Subcutaneous abdominal adipose tissue (tissue), 5 donors: ENCODE data around the gene GAB2.

Experiments
- H3K27ac ChIP-seq: one replicate; pipeline ENCODE4 v1.7.0; 2013; ENCODE audit warnings: low read depth, mild to moderate bottlenecking, inconsistent platforms, low read length, moderate library complexity
- H3K27me3 ChIP-seq, 5 donors: one replicate each; pipeline ENCODE4 v1.7.0; 2013; ENCODE audit warnings: low read length in 5 of 5, inconsistent platforms in 1 of 5; ENCODE audit not compliant: control insufficient read depth in 5 of 5, insufficient read depth in 4 of 5
- H3K36me3 ChIP-seq, 5 donors: one replicate each; pipeline ENCODE4 v1.7.0; 2013; ENCODE audit warnings: low read length in 5 of 5; ENCODE audit not compliant: control insufficient read depth in 5 of 5, insufficient read depth in 5 of 5
- H3K4me1 ChIP-seq, 5 donors: one replicate each; pipeline ENCODE4 v1.7.0; 2013; ENCODE audit warnings: low read length in 5 of 5, mild to moderate bottlenecking in 3 of 5, moderate library complexity in 1 of 5; ENCODE audit not compliant: control insufficient read depth in 5 of 5, insufficient read depth in 5 of 5
- H3K4me3 ChIP-seq, 5 donors: one replicate each; pipeline ENCODE4 v1.7.0; 2013; ENCODE audit warnings: low read length in 5 of 5, low read depth in 1 of 5
- H3K9ac ChIP-seq, 5 donors: one replicate each; pipeline ENCODE4 v1.7.0; 2013; ENCODE audit warnings: low read length in 5 of 5, mild to moderate bottlenecking in 4 of 5, moderate library complexity in 3 of 5
- H3K9me3 ChIP-seq, 5 donors: one replicate each; pipeline ENCODE4 v1.7.0; 2013; ENCODE audit warnings: low read length in 5 of 5; ENCODE audit not compliant: control insufficient read depth in 5 of 5
- donor health status: healthy.
- donor health status: healthy.
- donor health status: healthy.
- donor health status: healthy.
- donor health status: healthy.

Gene GAB2

GRCh38 chr11:78190871-78191538, 226.6 kb downstream of the GAB2 start:
- Histone ChIP-seq H3K36me3 (peaks cover 0 to 4% (median 1%) of the 10 kb centered on the region in 5 donors), H3K4me1 (peaks cover 4 to 59% (median 43%) of the 10 kb centered on the region in 5 donors), H3K9ac (peak overlapping the region in 1 of 5 donors; percentile 17), H3K27ac (no peak overlapping the region), H3K4me3 (peak overlapping the region in 1 of 5 donors; percentile 2), H3K9me3 (no peaks in the 10 kb centered on the region), H3K27me3 (no peaks in the 10 kb centered on the region)

GRCh38 chr11:78190374-78190773, 227.2 kb downstream of the GAB2 start:
- peaks cover 4 to 61% (median 45%) of the 10 kb centered on the region in 5 donors for H3K4me1 ChIP-seq
- peak overlapping the region in 1 of 5 donors; percentile 87 for H3K9ac ChIP-seq
- H3K27ac ChIP-seq, result peak overlapping the region; percentile 60
- H3K4me3 ChIP-seq, result no peak overlapping the region
- H3K9me3 ChIP-seq, result no peaks in the 10 kb centered on the region
- H3K27me3 ChIP-seq, result no peaks in the 10 kb centered on the region
- peaks cover 0 to 6% (median 2%) of the 10 kb centered on the region in 5 donors for H3K36me3 ChIP-seq

GRCh38 chr11:78189851-78190250, 227.8 kb downstream of the GAB2 start:
- Histone ChIP-seq H3K36me3 (peaks cover 0 to 6% (median 2%) of the 10 kb centered on the region in 5 donors), H3K4me1 (peaks cover 4 to 61% (median 50%) of the 10 kb centered on the region in 5 donors), H3K9me3 (no peaks in the 10 kb centered on the region), H3K27me3 (no peaks in the 10 kb centered on the region), H3K9ac (peak overlapping the region in 3 of 5 donors; percentile 73 to 87 (median 84)), H3K4me3 (peak overlapping the region in 4 of 5 donors; percentile 69 to 97 (median 92)), H3K27ac (peak overlapping the region; percentile 60)

- Histone ChIP-seq H3K4me1 (peaks cover 4 to 62% (median 50%) of the 10 kb centered on the region in 5 donors), H3K4me3 (peak overlapping the region; percentile 69 to 97 (median 90)), H3K9ac (peak overlapping the region; percentile 56 to 87 (median 78)), H3K27me3 (no peaks in the 10 kb centered on the region), H3K9me3 (no peaks in the 10 kb centered on the region), H3K27ac (peak overlapping the region; percentile 60), H3K36me3 (peaks cover 0 to 6% (median 2%) of the 10 kb centered on the region in 5 donors)
Observed at GRCh38 chr11:78189174-78189724, 228.4 kb downstream of the GAB2 start.

- H3K9ac ChIP-seq, result peak within 1 kb of the TSS; percentile 76 to 94 (median 84)
- H3K27ac ChIP-seq, result peak within 1 kb of the TSS; percentile 94
- H3K9me3 ChIP-seq, result no peaks in the 10 kb centered on the region
- peaks cover 6 to 63% (median 48%) of the 10 kb centered on the region in 5 donors for H3K4me1 ChIP-seq
- peak within 1 kb of the TSS; percentile 84 to 97 (median 91) for H3K4me3 ChIP-seq
- no peaks in the 10 kb centered on the region for H3K27me3 ChIP-seq
- peaks cover 0 to 6% (median 0%) of the 10 kb centered on the region in 5 donors for H3K36me3 ChIP-seq
Observed at GRCh38 chr11:78188286-78189173, 229.1 kb downstream of the GAB2 start, which contains the start of the genes KCTD21 and USP35. KCTD21 (minus strand) TSS chr11:78188626; CDS start chr11:78174554, 14,072 bp downstream. USP35 (plus strand) TSS chr11:78188919; CDS start chr11:78196246, 7,327 bp downstream.

GRCh38 chr11:78187366-78188285, 230.0 kb downstream of the GAB2 start:
- peak overlapping the region; percentile 94 for H3K27ac ChIP-seq
- H3K4me1 ChIP-seq, result peaks cover 6 to 54% (median 44%) of the 10 kb centered on the region in 5 donors
- no peaks in the 10 kb centered on the region for H3K27me3 ChIP-seq
- H3K9ac ChIP-seq, result peak overlapping the region; percentile 76 to 94 (median 84)
- H3K4me3 ChIP-seq, result peak overlapping the region; percentile 84 to 97 (median 91)
- H3K9me3 ChIP-seq, result no peaks in the 10 kb centered on the region
- H3K36me3 ChIP-seq, result peaks cover 0 to 7% (median 0%) of the 10 kb centered on the region in 5 donors

DNA sequence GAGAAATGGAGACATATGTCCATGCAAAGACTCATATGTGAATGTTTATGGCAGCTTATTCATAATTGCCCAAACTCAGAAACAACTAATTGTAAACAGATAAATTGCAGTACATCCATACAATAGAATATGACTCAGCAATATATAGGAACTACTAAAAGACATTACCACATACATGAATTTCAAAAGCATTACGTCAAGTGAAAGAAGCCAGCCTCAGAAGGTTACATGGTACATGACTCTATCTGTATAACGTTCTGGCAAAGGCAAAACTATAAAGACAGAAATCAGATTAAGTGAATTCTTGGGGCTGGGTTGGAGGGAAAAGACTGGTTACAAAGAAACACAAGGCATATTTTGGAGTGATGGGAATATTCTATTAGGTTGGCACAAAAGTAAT, 236.4 kb downstream of the GAB2 start:
- Histone ChIP-seq H3K4me1 (peaks cover 0 to 11% (median 2%) of the 10 kb centered on the region in 5 donors), H3K4me3 (no peak overlapping the region), H3K36me3 (peaks cover 0 to 22% (median 10%) of the 10 kb centered on the region in 5 donors), H3K27ac (no peak overlapping the region), H3K9ac (no peak overlapping the region), H3K9me3 (no peaks in the 10 kb centered on the region), H3K27me3 (no peaks in the 10 kb centered on the region)

DNA sequence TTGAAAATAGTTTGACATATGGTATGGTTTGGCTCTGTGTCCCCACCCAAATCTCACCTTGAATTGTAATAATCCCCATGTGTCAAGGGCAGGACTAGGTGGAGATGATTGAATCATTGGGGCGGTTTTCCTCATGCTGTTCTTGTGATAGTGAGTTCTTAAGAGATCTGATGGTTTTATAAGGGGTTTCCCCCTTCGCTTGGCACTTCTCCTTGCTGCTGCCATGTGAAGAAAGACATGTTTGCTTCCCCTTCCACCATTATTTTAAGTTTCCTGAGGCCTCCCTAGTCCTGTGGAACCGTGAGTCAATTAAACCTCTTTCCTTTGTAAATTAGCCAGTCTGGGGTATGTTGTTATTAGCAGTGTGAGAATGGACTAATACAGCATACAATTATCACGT, 236.9 kb downstream of the GAB2 start:
- H3K36me3 ChIP-seq, result peaks cover 0 to 21% (median 10%) of the 10 kb centered on the region in 5 donors
- no peaks in the 10 kb centered on the region for H3K9me3 ChIP-seq
- H3K27me3 ChIP-seq, result no peaks in the 10 kb centered on the region
- H3K27ac ChIP-seq, result no peak overlapping the region
- H3K4me3 ChIP-seq, result no peak overlapping the region
- H3K9ac ChIP-seq, result no peak overlapping the region
- H3K4me1 ChIP-seq, result peaks cover 0 to 9% (median 2%) of the 10 kb centered on the region in 5 donors
